Activated T-helper 2 cell treated with anti-CD3 and anti-CD28 coated beads, Interferon-gamma antibody, Interleukin-2, Interleukin-4, amounts not matched to agents 10 μg/mL and 5 μg/mL and 100 μg/mL, durations not matched to agents 14 hours and 24 hours and 36 hours (primary cell): ENCODE data around the gene LIMK1. TPM values are rescaled to one million over a fixed set of nuclear protein-coding genes. Genes with fewer than 3 reads are reported as not detected.

Experiments used
- DNase-seq: peaks from one replicate; pipeline ENCODE4 v3.0.0; 2021; ENCODE audit warnings: low spot score
- H3K27ac Mint-ChIP-seq: one replicate; pipeline ENCODE4 v1.8.0; 2021; ENCODE audit warnings: mixed read lengths
- H3K27me3 Mint-ChIP-seq: one replicate; pipeline ENCODE4 v1.8.0; 2021; ENCODE audit warnings: low read depth, mixed read lengths
- H3K36me3 Mint-ChIP-seq: one replicate; pipeline ENCODE4 v1.8.0; 2021; ENCODE audit warnings: low read depth, mixed read lengths
- H3K4me1 Mint-ChIP-seq: one replicate; pipeline ENCODE4 v1.8.0; 2021; ENCODE audit warnings: low read depth, mixed read lengths
- H3K4me3 Mint-ChIP-seq: one replicate; pipeline ENCODE4 v1.8.0; 2021; ENCODE audit warnings: low read depth, mild to moderate bottlenecking, moderate library complexity, mixed read lengths
- H3K9me3 Mint-ChIP-seq: one replicate; pipeline ENCODE4 v1.8.0; 2021; ENCODE audit warnings: mixed read lengths
- intact Hi-C: fragments of 100-400 bp; cut with micrococcal nuclease; formaldehyde crosslinking; loops from one replicate; pipeline ENCODE4 v1.15.1; 2023
- total RNA-seq: library from RNA; stranded (reverse); gene quantifications from 2 replicates; pipeline ENCODE4 v1.2.3, GENCODE V29; 2022

The LIMK1 gene
- total RNA-seq, 1 donor from 2014 or later: 34.4 TPM

GRCh38 chr7:74048999-74049599 is 34.5 kb upstream of the LIMK1 start:
- Mint-ChIP-seq H3K36me3 (no peaks in the 10 kb centered on the region), H3K9me3 (no peaks in the 10 kb centered on the region), H3K4me3 (no peak overlapping the region), H3K27me3 (no peaks in the 10 kb centered on the region), H3K27ac (no peak overlapping the region), H3K4me1 (no peaks in the 10 kb centered on the region)
- intact Hi-C loops: no loop called here
- no peak for DNase-seq

DNA sequence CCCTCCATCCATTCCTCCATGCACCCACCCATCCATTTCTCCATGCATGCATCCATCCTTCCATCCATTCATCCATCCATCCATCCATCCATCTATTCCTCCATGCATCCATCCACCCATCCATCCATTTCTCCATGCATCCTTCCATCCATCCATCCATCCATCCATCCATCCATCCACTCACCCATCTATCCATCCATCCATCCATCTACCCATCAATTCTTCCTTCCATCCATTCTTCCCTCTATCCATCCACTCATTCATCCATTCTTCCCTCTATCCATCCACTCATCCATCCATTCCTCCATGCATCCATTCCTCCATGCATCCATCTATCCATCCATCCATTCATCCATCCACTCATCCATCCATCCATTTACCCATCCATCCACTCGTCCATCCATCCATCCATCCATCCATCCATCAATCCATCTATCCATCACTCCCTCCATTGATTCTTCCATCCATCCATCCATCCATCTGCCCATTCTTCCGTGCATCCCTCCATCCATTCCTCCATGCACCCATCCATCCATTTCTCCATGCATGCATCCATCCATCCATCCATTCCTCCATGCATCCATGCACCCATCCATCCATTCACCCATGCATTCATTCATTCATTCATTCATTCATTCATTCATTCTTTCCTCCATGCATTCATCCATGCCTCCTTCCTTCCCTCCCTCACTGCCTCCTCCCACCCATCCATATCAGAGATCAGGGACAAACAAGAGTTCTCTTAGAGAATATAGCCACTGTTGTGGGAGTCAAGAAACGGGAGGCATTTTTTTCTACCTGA is 33.4 kb upstream of the LIMK1 start:
- no peak overlapping the region for H3K27ac Mint-ChIP-seq

GRCh38 chr7:74051193-74051592 is 32.4 kb upstream of the LIMK1 start:
- Mint-ChIP-seq H3K36me3 (no peaks in the 10 kb centered on the region), H3K27me3 (no peaks in the 10 kb centered on the region), H3K4me3 (no peak overlapping the region), H3K27ac (no peak overlapping the region), H3K9me3 (no peaks in the 10 kb centered on the region), H3K4me1 (no peaks in the 10 kb centered on the region)
- intact Hi-C loops: no loop called here
- no peak for DNase-seq

More for the DNA sequence above, 33.4 kb upstream of the LIMK1 start:
- no peaks in the 10 kb centered on the region for H3K9me3 Mint-ChIP-seq
- H3K36me3 Mint-ChIP-seq: no peaks in the 10 kb centered on the region
- no peak overlapping the region for H3K4me3 Mint-ChIP-seq
- H3K4me1 Mint-ChIP-seq: no peaks in the 10 kb centered on the region
- intact Hi-C loops: no loop called here
- no peaks in the 10 kb centered on the region for H3K27me3 Mint-ChIP-seq
- no peak for DNase-seq

GRCh38 chr7:74051629-74052410 is 31.8 kb upstream of the LIMK1 start:
- H3K4me3 Mint-ChIP-seq: no peak overlapping the region
- intact Hi-C loops: no loop called here
- DNase-seq: no peak

DNA sequence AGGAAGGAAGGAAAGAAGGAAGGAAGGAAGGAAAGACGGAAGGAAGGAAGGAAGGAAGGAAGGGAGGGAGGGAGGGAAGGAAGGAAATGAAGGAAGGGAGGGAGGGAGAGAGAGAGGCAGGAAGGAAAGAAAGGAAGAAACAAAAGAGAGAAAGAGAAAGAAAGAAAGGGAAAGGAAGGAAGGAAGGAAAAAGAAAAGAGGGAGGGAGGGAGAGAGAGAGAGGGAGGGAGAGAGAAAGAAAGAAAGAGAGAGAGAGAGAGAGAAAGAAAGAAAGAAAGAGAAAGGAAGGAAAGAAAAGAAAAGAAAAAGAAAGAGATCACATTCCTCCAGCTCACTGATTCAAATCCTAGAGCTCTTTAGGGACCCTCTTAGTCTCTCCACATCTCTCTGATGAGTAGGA is 31.0 kb upstream of the LIMK1 start:
- H3K27me3 Mint-ChIP-seq: no peaks in the 10 kb centered on the region
- no peak overlapping the region for H3K27ac Mint-ChIP-seq
- intact Hi-C loops: no loop called here
- no peaks in the 10 kb centered on the region for H3K9me3 Mint-ChIP-seq
- H3K36me3 Mint-ChIP-seq: no peaks in the 10 kb centered on the region
- H3K4me3 Mint-ChIP-seq: no peak overlapping the region
- H3K4me1 Mint-ChIP-seq: no peaks in the 10 kb centered on the region
- no peak for DNase-seq

More at GRCh38 chr7:74051629-74052410, 31.8 kb upstream of the LIMK1 start:
- Mint-ChIP-seq H3K27ac (no peak overlapping the region), H3K9me3 (no peaks in the 10 kb centered on the region), H3K36me3 (no peaks in the 10 kb centered on the region), H3K4me1 (no peaks in the 10 kb centered on the region), H3K27me3 (no peaks in the 10 kb centered on the region)

GRCh38 chr7:74053589-74054186 is 29.9 kb upstream of the LIMK1 start:
- intact Hi-C loops: no loop called here
- DNase-seq: no peak
- H3K27ac Mint-ChIP-seq: no peak overlapping the region
- H3K27me3 Mint-ChIP-seq: peaks cover 6% of the 10 kb centered on the region
- no peak overlapping the region for H3K4me3 Mint-ChIP-seq
- H3K36me3 Mint-ChIP-seq: no peaks in the 10 kb centered on the region
- H3K9me3 Mint-ChIP-seq: no peaks in the 10 kb centered on the region
- H3K4me1 Mint-ChIP-seq: no peaks in the 10 kb centered on the region

DNA sequence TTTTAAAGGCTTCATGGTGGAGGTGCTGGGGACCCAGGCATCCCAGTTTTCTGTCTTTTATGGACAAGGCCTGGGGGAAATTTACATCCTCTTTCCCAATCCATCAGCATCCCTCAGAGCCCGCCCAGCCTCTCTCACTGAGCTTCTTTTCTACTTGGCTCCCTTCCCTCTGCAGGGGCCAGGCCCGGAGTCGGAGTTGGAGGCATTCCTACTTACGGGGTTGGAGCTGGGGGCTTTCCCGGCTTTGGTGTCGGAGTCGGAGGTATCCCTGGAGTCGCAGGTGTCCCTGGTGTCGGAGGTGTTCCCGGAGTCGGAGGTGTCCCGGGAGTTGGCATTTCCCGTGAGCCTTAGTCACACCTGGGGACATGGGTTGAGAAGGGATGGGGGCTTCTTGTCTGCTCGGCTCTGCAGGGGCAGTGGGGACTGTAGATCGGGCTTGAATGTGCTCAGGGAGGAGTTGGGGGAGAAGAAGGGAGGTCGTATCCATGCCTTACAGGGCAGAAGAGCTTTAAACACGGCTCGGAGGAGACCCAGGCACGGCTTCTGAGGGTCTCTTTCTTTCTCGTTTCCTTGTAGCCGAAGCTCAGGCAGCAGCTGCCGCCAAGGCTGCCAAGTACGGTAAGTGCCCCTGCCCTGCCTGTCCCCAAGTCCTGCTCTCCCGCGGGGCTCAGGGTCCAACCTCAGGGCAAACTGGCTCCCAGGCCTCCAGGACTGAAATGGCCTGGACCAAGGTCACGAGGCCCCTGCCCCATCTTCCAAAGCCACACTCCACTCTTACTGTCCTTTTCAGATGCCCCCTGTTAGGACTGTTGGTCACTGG is 27.3 kb upstream of the LIMK1 start:
- Mint-ChIP-seq H3K9me3 (no peaks in the 10 kb centered on the region), H3K27ac (no peak overlapping the region), H3K36me3 (no peaks in the 10 kb centered on the region), H3K4me3 (no peak overlapping the region), H3K4me1 (no peaks in the 10 kb centered on the region), H3K27me3 (peaks cover 6% of the 10 kb centered on the region)
- intact Hi-C loops: no loop called here
- no peak for DNase-seq

GRCh38 chr7:74057216-74057925 is 26.2 kb upstream of the LIMK1 start:
- no peaks in the 10 kb centered on the region for H3K9me3 Mint-ChIP-seq
- H3K36me3 Mint-ChIP-seq: no peaks in the 10 kb centered on the region
- DNase-seq: no peak
- intact Hi-C loops: no loop called here
- no peak overlapping the region for H3K4me3 Mint-ChIP-seq
- H3K27me3 Mint-ChIP-seq: peaks cover 6% of the 10 kb centered on the region
- no peak overlapping the region for H3K27ac Mint-ChIP-seq
- peaks cover 1% of the 10 kb centered on the region for H3K4me1 Mint-ChIP-seq

GRCh38 chr7:74057987-74058386 is 25.6 kb upstream of the LIMK1 start:
- H3K36me3 Mint-ChIP-seq: no peaks in the 10 kb centered on the region
- intact Hi-C loops: no loop called here
- no peak overlapping the region for H3K27ac Mint-ChIP-seq
- H3K4me1 Mint-ChIP-seq: peaks cover 2% of the 10 kb centered on the region
- DNase-seq: no peak
- no peaks in the 10 kb centered on the region for H3K9me3 Mint-ChIP-seq
- peaks cover 6% of the 10 kb centered on the region for H3K27me3 Mint-ChIP-seq
- no peak overlapping the region for H3K4me3 Mint-ChIP-seq

DNA sequence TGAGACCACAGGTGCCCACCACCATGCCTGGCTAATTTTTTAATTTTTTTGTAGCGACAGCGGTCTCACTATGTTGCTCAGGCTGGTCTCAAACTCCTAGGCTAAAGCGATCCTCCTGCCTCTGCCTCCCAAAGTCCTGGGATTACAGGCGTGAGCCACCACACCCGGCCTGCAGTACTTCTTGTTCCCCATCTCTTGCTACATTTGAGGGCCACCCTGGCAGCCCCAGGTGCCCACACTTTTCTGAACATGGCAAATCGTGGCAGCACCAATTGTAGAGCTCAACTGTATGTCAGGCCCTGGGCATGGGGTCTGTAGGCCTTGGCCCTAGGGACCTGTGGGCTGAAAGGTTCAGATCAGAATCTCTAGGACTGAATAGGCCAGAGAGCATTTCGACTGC is 25.1 kb upstream of the LIMK1 start:
- intact Hi-C loops: no loop called here
- Mint-ChIP-seq H3K4me3 (no peak overlapping the region), H3K9me3 (no peaks in the 10 kb centered on the region), H3K36me3 (no peaks in the 10 kb centered on the region), H3K27ac (no peak overlapping the region), H3K4me1 (peaks cover 2% of the 10 kb centered on the region), H3K27me3 (peaks cover 6% of the 10 kb centered on the region)
- no peak for DNase-seq

- Mint-ChIP-seq H3K27ac (no peak overlapping the region), H3K4me3 (no peak overlapping the region), H3K4me1 (peaks cover 2% of the 10 kb centered on the region), H3K36me3 (no peaks in the 10 kb centered on the region), H3K9me3 (no peaks in the 10 kb centered on the region), H3K27me3 (peaks cover 6% of the 10 kb centered on the region)
- intact Hi-C loops: no loop called here
- no peak for DNase-seq
Measured at GRCh38 chr7:74059037-74059436, 24.6 kb upstream of the LIMK1 start.
